GM11168 (cell line): ENCODE measurements around the gene ZFP1.

Experiments used
- in situ Hi-C: fragments of 300-500 bp; cut with MboI; formaldehyde crosslinking; loops from one replicate; pipeline ENCODE4 v1.12.0; 2022; ENCODE audit warnings: low sequenced_read_pairs; ENCODE audit not compliant: unreplicated experiment

Gene ZFP1

DNA sequence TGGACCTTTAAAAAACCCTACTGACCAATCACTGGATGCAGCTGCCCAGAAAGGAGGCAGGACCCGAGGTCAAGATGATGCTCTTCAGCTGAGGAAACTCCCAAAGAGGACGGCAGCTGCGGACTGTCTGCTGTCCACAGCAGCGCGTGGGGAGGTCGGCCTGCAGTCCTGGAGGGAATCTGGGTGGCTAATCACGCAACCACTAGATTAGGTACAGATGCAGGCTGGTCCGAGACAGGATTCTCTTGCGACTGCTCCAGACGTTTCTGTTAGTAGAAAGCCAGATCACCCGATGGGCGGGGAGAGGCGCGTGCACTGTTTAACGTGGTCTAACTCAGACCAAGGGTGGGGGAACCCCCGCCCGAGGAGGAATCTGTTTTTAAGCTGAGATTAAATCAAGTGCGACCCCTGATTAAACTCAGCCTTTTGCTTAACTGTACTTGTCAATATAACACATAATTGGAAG, 49.8 kb downstream of the ZFP1 start:
- in situ Hi-C loops = no loop called here

DNA sequence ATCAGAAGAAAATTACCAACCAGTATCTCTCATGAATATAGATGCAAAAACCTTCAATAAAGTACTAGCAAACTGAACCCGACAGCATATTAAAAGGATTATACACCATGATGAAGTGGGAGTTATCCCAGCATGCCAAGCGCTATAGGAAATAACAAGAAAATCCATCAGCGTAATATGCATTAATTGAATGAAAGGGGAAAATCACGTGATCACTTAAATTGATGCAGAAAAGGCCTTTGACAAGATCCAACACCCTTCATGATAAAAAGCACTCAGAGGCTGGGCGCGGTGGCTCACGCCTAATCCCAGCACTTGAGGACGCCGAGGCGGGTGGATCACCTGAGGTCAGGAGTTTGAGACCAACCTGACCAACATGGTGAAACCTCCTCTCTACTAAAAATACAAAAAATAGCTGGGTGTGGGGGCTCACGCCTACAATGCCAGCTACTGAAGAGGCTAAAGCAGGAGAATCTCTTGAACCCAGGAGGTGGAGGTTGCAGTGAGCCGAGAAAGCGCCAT, 53.8 kb downstream of the ZFP1 start:
- in situ Hi-C loops = loop anchor here (5.0 to 25.0 kb wide), 2 partner anchors 185 to 560 kb away; no protein-coding TSS in a partner anchor

DNA sequence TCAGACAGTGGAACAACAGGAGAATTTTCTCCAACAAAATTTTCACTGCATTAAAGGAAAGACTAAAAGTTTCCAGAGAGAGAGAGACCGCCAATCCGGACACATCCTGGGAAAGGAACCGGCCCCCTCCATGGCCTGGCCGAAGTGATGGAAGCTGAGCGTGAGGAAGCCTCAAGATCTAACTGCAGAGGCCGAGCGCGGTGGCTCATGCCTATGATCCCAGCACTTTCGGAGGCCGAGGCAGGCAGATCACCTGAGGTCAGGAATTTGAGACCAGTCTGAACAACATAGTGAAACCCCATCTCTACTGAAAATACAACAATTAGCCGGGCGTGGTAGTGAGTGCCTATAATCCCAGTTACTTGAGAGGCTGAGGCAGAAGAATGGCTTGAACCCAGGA, 54.8 kb downstream of the ZFP1 start:
- in situ Hi-C loops = loop anchor here (5.0 to 25.0 kb wide), 2 partner anchors 184 to 559 kb away; no protein-coding TSS in a partner anchor

DNA sequence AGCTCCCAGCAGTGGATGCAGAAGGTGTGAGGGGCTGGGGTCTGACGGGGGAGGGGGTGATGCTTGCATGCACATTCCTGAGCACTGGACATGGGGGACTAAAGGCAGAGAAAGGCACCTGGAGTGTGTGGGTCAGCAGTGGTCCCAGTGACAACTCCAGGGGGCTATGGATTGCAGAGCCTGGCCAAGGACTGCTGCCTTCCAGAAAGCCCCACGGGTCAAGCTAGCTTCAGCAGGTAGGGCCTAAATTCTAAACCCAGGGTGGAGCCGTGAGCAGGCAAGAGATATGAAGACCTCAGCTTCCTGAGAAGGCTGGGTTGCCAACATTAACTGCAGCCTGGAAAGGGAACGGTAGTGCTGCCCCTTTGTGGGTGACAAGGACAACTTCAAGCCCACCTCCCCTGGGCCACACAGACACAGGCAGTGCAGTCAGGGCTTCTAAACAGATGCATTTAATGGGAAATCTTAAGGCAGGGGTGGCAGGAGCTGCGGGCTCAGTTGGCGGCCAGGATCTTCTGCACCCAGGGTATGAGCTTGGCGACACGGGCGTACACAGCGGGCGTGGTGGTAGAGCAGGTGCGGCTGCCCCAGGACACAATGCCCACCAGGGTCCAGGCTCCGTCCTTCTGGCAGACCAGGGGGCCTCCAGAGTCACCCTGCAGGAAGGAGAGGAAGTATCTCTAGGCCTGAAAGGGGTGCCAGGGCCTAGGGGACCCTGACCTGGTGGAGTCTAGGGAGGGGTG, 55.5 kb downstream of the ZFP1 start:
- in situ Hi-C loops = loop anchor here (5.0 to 25.0 kb wide), 2 partner anchors 183 to 558 kb away; no protein-coding TSS in a partner anchor

DNA sequence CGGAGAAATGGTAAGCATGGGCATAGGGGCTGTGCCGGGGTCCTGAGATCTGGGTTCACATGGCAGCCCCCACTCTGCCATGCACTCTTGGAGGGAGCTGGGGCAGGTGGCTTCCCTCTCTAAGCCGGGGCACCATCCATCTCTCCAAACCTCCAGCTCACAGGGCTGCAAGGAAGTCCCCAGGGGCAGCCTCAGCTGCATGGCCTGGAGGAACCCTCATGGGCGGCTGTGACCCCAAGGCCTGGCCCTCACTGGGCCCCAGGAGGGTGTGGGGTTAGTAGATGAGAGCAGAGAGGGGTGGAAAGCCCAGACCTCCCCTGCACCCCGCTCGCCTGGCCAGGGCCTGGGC, 56.1 kb downstream of the ZFP1 start:
- in situ Hi-C loops = loop anchor here (5.0 to 25.0 kb wide), 2 partner anchors 183 to 558 kb away; no protein-coding TSS in a partner anchor

DNA sequence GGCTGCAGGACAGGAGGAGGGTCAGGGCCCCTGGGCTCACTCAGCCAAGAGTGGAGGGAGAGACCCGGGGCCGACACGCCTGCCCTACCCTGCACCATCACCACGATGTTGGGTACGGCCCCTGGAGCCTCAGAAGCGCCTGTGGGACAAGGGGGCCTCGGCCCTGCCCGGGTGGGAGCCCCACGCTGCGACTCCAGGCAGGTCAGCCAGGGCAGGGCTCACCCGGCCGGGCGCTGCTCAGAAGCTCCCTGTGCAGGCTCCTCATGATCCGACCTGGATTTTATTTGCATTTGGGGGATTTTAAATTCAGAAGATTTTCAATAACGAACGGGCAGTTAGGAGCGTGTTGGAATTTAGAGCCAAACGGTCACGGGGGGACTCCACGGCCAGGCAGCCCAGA, 56.6 kb downstream of the ZFP1 start:
- in situ Hi-C loops = loop anchor here (5.0 to 25.0 kb wide), 2 partner anchors 182 to 557 kb away; no protein-coding TSS in a partner anchor

DNA sequence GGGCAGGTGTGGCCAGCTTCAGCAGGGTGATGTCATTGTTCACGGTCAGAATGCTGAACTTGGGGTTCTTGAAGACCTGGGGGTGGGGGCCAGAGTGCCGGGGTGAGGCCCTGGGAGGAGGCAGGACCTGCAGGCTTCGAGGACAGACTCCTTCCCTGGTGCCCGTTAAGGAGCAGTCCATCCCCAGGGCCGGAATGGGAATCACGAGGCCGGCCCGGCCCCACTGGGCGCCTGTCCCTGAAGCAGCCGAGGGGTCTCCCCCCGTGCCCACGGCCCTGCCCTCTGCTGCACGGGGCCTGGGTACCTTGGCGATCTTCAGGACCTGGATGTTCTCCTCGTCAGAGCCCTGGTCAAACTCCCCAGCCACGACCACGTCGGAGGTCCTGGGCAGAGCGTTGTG, 57.1 kb downstream of the ZFP1 start:
- in situ Hi-C loops = loop anchor here (25.0 kb wide), 1 partner anchor 557 kb away; no protein-coding TSS in a partner anchor

DNA sequence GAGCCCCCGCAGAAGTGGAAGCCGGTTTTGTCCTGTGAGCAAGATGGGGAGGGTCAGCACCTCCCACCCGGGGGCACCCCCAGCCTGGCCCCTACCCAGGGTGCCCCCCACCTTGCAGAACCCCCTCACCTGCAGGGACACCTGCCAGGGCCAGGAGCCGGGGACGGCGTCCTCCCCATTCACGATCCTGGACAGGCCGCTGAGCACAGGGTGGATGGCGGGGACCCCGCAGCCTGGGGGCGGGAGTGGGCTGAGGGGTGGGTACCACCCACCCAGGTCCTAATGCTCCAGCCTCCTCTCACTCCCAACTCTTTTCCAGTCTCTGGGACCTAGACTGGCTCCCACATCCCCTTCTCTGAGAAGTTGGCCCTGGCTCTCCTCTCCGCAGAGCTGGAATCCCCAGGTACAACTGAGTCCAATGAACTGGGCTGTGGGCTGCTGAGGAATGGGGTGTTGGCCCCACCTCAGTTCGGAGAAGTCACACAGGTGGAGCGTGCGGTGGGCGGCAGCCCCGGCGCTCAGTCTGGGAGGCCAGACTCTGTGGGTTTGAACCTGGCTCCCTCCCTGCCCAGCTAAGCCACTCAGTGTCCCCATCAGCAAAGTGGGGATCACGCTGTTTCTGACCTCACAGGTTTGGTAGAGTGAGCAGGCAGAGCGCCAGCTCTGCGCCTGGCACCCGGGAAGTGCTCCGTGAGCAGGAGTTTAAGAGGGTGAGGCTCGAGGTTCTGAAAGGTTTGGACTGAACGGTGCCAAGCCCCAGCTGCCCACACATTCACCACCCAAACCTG, 57.8 kb downstream of the ZFP1 start:
- in situ Hi-C loops = loop anchor here (25.0 kb wide), 1 partner anchor 556 kb away; no protein-coding TSS in a partner anchor

DNA sequence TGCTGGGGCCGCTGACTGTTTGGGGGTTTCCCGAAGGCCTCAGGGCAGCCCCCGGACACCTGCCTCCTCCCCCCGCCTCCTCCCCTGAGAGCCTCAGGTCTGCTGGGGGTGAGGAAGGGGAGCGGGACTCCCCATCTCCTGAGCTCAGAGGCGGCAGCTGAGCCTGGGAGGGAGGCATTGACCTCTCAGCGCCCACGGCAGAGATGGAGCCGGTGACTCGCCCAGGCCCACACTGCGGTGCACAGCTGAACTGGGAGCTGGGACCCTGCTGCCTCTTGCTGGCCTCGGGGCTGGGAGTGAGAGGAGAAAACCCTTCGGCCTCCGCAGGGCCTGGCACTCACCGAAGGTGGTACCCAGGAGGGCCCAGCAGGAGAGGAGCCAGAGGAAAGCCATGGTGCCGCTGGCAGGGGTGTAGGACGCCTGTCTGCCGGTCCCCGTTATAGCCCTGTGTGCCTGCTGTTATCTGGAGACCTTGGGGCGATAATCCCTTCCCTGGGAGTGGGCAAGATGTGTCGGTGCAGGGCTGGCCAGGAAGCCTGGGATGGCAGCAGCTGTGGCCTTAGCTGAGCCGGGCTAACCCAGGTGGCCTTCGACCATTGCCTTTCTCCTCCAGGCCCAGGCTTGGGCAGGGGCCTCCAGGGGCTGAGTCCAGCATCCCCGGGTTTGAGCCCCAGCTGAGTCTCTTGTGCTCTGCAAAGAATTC, 58.6 kb downstream of the ZFP1 start, which contains the start of gene CTRB2:
CTRB2 (minus strand) TSS at position 413 of the 703 bp plus-strand sequence; CDS start at position 393, 20 bp downstream.
- in situ Hi-C loops = loop anchor here (25.0 kb wide), 1 partner anchor 555 kb away; no protein-coding TSS in a partner anchor

DNA sequence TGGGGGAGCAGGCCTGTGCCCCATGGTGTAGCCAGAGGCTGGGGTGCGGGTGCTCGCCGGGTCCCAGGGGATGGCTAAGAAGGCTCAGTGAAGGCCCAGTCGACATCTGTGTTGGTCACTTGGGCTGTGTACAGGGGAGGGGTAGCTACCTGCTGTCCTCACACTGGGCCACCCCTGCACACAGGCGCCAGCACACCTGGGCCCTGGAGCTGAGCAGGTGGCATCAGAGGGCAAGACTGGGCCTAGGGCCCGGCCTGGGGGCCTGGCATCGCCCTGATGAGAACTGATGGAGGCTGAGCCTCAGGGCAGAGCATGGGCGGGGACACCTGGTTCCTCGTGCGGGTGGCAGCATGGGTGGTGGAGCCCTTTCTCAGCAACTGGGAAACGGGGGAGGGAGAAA, 59.5 kb downstream of the ZFP1 start:
- in situ Hi-C loops = loop anchor here (25.0 kb wide), 1 partner anchor 554 kb away; no protein-coding TSS in a partner anchor

DNA sequence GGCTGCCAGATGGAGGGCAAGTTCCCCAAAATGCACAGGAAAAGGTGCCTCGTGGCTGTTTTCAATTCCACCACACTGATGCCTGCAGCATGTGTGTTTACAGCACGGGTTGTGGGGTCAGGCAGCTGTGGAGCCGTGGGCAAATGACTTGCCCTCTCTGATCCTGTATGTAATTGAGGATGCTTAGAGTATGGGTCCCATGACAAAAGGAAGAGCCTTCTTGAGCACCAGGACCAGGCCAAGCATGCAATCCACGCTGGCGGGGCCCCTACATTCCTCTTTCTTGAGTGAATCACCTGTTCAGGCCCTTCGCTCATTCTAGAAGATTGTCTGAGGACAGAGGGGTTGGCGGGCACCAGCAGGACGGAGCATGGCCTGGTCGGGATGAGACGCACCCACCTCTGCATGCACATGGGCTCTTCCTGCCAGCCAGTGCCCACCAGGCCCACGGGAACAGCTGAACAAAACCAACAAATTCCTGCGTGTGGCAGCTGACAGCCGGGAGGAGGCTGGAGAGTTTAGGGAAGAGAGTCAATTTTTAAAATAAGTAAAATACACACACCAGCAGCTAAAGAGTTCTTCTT, 60.0 kb downstream of the ZFP1 start:
- in situ Hi-C loops = loop anchor here (25.0 kb wide), 1 partner anchor 554 kb away; no protein-coding TSS in a partner anchor

DNA sequence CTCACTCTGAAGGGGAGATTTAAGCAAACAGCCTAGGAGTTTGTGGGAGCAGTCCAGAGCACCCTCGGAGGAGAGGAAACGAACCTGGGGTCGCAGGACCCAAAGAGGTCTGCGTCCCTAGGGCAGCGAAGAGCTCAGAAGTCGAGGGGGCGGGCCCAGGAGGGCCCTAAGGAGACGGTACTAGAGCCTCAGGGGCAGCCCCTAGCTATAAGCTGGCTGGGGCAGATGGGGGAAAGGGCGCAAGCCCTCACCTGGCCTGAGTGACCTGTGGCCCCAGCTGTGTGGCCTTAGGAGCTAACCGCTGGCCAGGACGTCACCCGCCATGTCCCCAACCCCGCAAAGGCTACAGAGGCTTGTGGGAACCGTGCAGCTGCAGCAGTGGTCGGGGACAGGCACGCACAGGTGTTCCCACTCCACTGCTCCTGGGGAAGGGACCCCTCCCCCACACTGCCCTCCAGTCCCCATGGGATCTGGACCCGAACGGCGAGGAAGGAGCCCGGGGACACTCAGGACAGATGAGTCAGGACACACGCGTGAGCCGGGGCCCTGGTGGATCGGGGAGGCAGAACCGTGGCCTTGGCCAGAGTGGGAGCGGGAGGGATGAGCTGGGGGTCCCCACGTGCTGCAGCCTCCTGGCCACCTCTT, 60.7 kb downstream of the ZFP1 start:
- in situ Hi-C loops = loop anchor here (25.0 kb wide), 1 partner anchor 553 kb away; no protein-coding TSS in a partner anchor

DNA sequence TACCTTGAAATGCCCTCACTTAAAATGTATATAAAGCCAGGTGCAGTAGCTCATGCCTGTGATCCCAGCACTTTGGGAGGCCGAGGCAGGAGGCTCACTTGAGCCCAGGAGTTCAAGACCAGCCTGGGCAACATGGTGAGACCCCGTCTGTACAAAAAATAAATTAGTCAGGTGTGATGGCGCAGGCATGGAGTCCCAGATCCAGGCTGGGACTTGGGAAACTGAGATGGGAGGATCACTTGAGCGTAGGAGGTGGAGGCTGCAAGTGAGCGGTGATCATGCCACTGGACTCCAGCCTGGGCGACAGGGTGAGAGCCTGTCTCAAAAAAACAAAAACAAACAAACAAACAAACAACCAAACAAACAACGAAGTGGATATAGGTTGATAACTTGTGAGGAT, 61.2 kb downstream of the ZFP1 start:
- in situ Hi-C loops = loop anchor here (25.0 kb wide), 1 partner anchor 553 kb away; no protein-coding TSS in a partner anchor

DNA sequence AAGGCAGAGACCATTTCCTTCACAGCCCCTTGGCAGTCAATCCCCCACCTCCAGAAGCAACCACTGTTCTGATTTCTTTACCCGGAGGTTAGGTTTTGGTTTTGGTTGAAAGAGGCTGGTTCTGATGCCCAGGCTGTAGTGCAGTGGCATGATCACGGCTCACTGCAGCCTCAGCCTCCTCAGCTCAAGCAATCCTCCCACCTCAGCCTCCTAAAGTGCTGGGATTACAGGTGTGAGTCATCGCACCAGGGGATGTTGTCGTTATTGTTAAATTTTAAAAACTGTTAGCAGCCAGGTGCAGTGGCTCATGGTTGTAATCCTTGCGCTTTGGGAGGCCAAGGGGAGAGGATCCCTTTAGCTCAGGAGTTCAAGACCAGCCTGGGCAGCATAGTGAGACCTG, 61.6 kb downstream of the ZFP1 start:
- in situ Hi-C loops = loop anchor here (25.0 kb wide), 1 partner anchor 552 kb away; no protein-coding TSS in a partner anchor

DNA sequence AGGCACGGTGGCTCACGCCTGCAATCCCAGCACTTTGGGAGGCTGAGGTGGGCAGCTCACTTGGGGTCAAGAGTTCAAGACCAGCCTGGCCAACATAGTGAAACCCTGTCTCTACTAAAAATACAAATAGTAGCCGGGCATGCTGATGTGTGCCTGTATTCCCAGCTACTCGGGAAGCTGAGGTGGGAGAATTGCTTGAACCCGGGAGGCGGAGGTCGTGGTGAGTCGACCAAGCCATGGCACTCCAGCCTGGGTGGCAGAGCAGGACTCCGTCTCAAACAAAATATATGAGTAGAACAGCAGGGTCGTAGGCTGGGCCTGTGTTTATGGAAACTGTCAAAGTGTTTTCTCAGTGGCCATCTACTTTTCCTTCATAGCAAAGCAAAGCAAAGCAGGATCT, 63.0 kb downstream of the ZFP1 start:
- in situ Hi-C loops = loop anchor here (25.0 kb wide), 1 partner anchor 551 kb away; no protein-coding TSS in a partner anchor

DNA sequence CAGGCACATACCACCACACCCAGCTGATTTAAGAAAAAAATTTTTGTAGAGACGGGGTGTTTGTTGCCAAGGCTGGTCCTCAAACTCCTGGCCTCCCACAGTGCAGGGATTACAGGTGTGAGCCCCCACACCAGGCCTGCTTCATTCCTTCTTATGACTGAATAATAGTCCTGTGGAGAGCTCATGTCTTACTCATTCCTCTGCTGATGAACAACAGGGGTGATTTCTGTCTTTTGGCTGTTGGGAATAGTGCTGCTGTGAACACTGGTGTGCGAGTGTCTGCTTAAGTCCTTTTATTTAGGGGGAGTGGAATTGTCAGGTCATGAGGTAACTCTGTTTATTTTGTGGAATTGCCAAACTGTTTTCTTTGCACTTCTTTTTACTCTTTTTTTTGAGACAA, 67.8 kb downstream of the ZFP1 start:
- in situ Hi-C loops = loop anchor here (25.0 kb wide), 1 partner anchor 546 kb away; no protein-coding TSS in a partner anchor

DNA sequence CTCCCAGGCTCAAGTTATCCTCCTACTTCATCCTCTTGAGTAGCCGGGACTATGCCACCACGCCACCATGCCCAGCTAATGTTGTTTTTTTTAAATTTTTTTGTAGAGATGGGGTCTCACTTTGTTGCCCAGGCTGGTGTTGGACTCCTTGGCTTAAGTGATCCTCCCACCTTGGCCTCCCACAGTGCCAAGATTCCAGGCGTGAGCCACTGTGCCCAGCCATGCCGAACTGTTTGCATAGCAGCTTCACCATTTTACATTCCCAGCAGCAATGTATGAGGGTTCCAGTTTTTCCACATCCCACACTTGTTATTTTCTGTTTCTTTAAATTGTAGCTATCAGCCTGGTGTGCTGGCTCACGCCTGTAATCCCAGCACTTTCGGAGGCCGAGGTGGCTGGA, 68.3 kb downstream of the ZFP1 start:
- in situ Hi-C loops = loop anchor here (25.0 kb wide), 1 partner anchor 546 kb away; no protein-coding TSS in a partner anchor

DNA sequence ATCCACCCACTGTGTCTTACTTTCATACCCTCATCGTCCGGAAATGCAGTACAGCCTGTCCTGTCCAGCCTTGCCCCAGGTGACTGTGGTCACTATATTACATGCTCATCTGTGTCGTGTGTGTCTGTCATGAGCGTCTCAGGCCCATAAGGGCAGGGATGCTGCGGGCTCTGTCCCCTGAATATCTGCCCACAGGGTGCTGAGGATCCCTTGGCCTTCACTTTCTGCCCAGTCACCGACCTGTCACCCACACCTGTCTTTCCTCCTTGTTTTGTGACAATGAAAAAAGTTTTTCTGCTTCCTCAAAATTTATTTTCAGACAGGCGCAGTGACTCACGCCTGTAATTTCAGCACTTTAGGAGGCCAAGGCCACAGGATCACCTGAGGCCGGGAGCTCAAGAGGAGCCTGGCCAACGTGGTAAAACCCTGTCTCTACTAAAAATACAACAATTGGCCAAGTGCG, 69.1 kb downstream of the ZFP1 start:
- in situ Hi-C loops = loop anchor here (25.0 kb wide), 1 partner anchor 545 kb away; no protein-coding TSS in a partner anchor
